HAP-1 (cell line): ENCODE results near the gene MPC2.
"Not testable (repeated sequence)": the region's sequence is repeated elsewhere in the genome, so short reads cannot be mapped to it uniquely, and the experiment has no call there.

Experiments used
- DNase-seq, 2 experiments: peaks; one replicate each; pipeline ENCODE4 v3.0.0-alpha.2; 2016 to 2020; ENCODE audit warnings: low spot score in 2 of 2
- H3K27me3 ChIP-seq: fragments of 250-450 bp; sonication (Bioruptor Pico); 2 replicates; pipeline ENCODE4 v1.5.1; 2020; ENCODE audit warnings: low read depth, mild to moderate bottlenecking, moderate library complexity
- H3K36me3 ChIP-seq: fragments of 250-450 bp; sonication (Bioruptor Pico); replicated peaks from 2 replicates; pipeline ENCODE4 v1.5.1; 2020; ENCODE audit warnings: mild to moderate bottlenecking
- H3K4me1 ChIP-seq: fragments of 250-450 bp; sonication (Bioruptor Pico); 2 replicates; pipeline ENCODE4 v1.5.1; 2020; ENCODE audit warnings: mild to moderate bottlenecking
- H3K4me3 ChIP-seq: fragments of 250-450 bp; sonication (Bioruptor Pico); 2 replicates; pipeline ENCODE4 v1.5.1; 2020; ENCODE audit warnings: mild to moderate bottlenecking, moderate library complexity
- H3K9me3 ChIP-seq: fragments of 250-450 bp; sonication (Bioruptor Pico); 2 replicates; pipeline ENCODE4 v1.5.1; 2020; ENCODE audit warnings: mild to moderate bottlenecking, moderate library complexity
- in situ Hi-C: fragments of 300-500 bp; cut with MboI; formaldehyde crosslinking; loops from 3 replicates; pipeline ENCODE4 v1.14.3; 2020; ENCODE audit warnings: low sequenced_read_pairs, inconsistent platforms, mixed read lengths

MPC2 gene

DNA sequence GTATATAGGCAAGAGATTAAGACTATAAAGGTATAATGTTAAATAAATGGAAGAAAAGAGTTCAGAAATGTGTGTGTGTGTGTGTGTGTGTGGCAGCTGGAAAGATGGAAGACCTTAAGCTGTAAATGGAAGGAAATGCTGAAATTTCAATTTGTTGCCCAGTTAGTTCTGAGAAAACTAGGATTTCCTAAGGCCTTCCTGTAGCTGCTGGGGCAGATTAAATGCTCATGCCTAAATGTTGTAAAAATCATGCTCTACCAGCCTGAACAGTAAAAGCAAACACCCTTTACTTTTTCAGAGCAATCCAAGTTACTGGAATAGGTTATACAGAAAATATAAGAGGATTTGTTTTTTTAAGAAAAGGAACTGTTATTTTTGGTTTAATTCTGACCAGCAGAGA is 31.2 kb downstream of the MPC2 start:
- in situ Hi-C loops = no loop called here
- Histone ChIP-seq H3K36me3 (no peaks in the 10 kb centered on the region), H3K4me1 (peaks cover 12% of the 10 kb centered on the region), H3K9me3 (peaks cover 6% of the 10 kb centered on the region; the same call in 1 of the 2 replicates), H3K27me3 (no peaks in the 10 kb centered on the region), H3K4me3 (no peak overlapping the region)
- DNase-seq = peak in 1 of 2 experiments; percentile 25

DNA sequence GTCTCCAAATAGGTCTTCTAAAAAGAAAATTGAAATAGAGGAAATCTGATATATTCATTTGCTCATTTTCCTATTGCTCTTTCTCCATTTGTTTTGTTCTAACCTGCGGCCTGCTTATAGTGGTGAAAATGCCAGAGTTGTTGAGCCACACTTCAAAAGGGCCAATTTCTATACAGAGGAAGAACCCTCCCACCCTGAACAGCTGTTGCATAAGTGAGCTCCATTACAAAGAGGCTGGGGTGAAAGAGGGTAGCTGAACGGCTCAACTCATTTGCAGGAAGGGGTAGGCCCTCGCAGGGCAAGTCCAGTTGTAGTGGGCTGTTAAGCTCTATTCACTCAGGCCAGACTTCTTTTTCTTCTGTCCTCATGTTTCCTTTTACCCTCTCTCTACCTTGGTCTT is 31.7 kb downstream of the MPC2 start:
- in situ Hi-C loops = no loop called here
- peak; percentile 51 to 67 for DNase-seq
- Histone ChIP-seq H3K9me3 (peaks cover 6% of the 10 kb centered on the region; the same call in 1 of the 2 replicates), H3K36me3 (no peaks in the 10 kb centered on the region), H3K4me3 (no peak overlapping the region), H3K4me1 (peaks cover 12% of the 10 kb centered on the region), H3K27me3 (no peaks in the 10 kb centered on the region)

DNA sequence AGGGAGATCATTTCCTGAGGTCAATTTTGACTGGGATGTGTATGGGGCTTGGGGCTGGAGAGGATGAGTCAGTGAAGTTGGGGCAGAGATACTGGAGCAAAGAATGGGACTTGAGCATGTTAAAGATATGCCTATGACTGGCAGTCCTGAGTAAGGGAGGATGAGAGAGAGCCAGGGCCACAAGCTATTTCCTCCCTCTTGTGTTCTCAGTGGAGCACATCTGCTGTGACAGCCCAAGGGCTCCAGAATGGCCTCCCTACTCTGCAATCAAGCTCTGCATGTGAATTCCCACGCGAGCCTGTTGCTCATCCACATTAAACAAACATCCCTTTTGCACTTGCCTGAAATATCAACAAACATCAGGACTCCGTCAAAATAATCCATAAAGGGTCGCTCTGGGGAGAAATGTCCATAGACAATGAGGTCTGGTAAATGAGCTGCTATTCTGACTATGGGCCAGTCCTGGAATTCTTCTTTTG is 32.2 kb downstream of the MPC2 start:
- Histone ChIP-seq H3K4me1 (peaks cover 12% of the 10 kb centered on the region), H3K9me3 (peaks cover 2% of the 10 kb centered on the region; the same call in 1 of the 2 replicates), H3K27me3 (no peaks in the 10 kb centered on the region), H3K4me3 (no peak overlapping the region), H3K36me3 (no peaks in the 10 kb centered on the region)
- in situ Hi-C loops = no loop called here
- no peak for DNase-seq

DNA sequence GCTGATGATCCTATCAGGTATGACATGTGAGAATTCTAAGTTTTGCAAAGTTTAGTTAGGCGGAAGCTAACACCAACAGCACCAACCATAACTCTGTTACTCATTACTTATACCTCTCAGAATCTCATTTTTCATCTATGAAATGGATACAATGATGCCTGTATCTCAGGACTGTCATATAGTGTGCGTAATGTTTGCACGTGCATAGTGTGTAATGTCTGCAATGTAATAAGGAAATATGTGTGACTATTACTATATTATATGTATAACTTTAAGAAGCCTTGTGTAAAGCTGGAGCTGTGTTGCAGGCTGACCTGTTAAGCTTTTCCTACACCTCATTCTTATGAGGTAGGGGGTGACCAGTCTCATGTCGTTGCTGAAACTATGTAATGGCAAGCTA is 36.0 kb downstream of the MPC2 start:
- no peaks in the 10 kb centered on the region for H3K9me3 ChIP-seq
- no peaks in the 10 kb centered on the region for H3K27me3 ChIP-seq
- no peak for DNase-seq
- H3K36me3 ChIP-seq = no peaks in the 10 kb centered on the region
- no peak overlapping the region for H3K4me3 ChIP-seq
- in situ Hi-C loops = no loop called here
- H3K4me1 ChIP-seq = peaks cover 12% of the 10 kb centered on the region

DNA sequence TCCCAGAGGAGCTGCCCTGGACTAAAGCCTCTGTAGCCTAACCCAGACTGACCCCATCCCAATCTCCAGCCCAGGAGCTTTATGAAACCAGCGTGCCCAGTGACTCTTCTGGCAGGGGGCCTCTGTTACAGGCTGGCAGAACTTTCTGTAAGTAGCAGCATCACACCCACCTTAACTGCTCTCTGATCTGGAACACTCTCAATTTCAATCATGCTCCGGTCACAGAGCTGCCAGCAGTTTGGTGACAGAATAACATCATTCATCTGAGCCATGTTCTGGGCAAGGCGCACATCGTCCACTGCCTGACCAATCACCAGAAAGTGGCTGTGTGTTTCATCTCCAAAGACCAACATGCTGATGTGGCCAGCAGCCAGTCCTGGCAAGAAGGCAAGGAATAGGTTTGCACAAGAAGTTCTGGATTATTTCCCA is 37.6 kb downstream of the MPC2 start:
- in situ Hi-C loops = no loop called here
- H3K36me3 ChIP-seq = no peaks in the 10 kb centered on the region
- DNase-seq = no peak
- no peak overlapping the region for H3K4me3 ChIP-seq
- H3K9me3 ChIP-seq = no peaks in the 10 kb centered on the region
- no peaks in the 10 kb centered on the region for H3K27me3 ChIP-seq
- no peaks in the 10 kb centered on the region for H3K4me1 ChIP-seq

DNA sequence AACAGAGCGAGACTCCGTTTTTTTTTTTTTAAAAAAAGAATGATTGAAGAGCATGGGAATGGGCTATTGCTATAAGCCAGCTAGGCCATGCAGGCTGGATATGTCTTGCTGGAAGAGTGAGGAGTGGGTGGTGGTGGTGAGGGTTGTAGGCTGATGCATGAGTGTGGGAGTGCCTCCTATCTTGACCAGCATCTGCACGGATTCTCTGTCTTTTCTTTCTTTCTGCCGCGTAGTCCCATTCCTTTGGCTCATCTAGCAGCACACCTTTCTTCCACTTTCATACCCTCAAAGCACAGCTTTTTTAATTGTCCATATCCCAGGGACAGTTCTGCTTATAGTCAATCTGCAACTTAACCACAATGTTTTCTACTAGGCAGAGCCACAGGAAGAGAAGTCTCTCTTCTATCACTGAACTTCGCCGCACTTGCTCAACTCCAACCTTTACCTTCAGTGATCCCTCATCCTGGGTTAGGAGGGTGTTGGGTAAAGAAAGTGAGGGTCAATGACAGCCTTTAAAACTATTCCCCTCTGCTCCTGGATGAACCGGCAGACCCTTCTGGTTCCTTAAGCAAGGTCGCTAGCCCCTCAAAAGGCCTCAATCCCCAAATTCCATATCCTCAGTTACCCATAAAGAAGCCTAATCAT is 38.2 kb downstream of the MPC2 start:
- no peaks in the 10 kb centered on the region for H3K36me3 ChIP-seq
- H3K9me3 ChIP-seq = no peaks in the 10 kb centered on the region
- no peak overlapping the region for H3K4me3 ChIP-seq
- in situ Hi-C loops = no loop called here
- H3K27me3 ChIP-seq = no peaks in the 10 kb centered on the region
- DNase-seq = no peak
- H3K4me1 ChIP-seq = no peaks in the 10 kb centered on the region

DNA sequence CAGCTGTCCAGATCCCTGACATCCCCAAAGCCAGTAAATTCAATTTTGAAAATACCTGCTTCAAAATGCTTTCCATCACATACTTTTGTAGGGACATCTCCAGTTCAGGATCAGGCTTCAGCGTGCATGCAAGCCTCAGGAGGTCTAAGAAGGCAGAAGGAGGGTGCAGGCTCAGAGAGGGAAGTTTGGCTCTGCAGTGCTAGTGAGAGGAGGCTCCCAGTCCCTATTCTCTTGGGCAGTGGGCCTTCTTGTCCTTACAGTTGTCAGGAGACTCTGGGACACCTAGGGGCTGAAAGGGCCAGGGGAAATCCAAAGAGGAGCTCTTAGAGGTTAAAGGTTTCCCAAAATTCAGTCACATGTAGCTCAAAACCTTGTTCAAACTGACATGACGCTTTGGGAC is 43.1 kb downstream of the MPC2 start:
- Histone ChIP-seq H3K9me3 (no peaks in the 10 kb centered on the region), H3K4me1 (no peaks in the 10 kb centered on the region), H3K4me3 (no peak overlapping the region), H3K27me3 (no peaks in the 10 kb centered on the region), H3K36me3 (no peaks in the 10 kb centered on the region)
- DNase-seq = no peak
- in situ Hi-C loops = no loop called here

DNA sequence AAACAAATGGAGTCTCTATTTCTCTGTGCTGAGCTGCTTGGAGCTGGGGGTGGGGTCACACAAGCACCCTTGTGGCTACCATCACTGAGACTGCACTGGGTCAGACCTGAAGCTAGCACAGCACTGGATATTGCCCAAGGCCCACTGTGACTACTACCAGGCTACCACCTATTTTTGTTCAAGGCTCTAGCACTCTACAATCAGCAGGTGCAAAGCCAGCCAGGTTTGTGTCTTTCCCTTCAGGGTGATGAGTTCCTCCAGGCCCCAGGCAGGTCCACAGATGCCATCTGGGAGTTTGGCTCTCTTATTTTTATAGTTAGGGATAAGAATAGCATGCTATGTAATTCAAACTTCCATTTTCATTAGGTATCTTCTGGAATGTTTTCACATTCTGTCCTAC is 46.5 kb downstream of the MPC2 start:
- Histone ChIP-seq H3K9me3 (no peaks in the 10 kb centered on the region), H3K27me3 (no peaks in the 10 kb centered on the region), H3K4me1 (no peaks in the 10 kb centered on the region), H3K36me3 (no peaks in the 10 kb centered on the region), H3K4me3 (no peak overlapping the region)
- DNase-seq = no peak
- in situ Hi-C loops = no loop called here

DNA sequence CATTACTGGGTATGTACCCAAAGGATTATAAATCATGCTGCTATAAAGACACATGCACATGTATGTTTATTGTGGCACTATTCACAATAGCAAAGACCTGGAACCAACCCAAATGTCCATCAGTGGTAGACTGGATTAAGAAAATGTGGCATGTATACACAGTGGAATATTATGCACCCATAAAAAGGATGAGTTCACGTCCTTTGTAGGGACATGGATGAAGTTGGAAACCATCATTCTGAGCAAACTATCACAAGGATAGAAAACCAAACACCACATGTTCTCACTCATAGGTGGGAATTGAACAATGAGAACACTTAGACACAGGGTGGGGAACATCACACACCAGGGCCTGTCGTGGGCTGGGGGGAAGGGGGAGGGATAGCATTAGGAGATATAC is 49.7 kb downstream of the MPC2 start:
- H3K36me3 ChIP-seq, in situ Hi-C loops, H3K27me3 ChIP-seq, DNase-seq, H3K4me1 ChIP-seq, H3K4me3 ChIP-seq, H3K9me3 ChIP-seq: not testable (repeated sequence)

DNA sequence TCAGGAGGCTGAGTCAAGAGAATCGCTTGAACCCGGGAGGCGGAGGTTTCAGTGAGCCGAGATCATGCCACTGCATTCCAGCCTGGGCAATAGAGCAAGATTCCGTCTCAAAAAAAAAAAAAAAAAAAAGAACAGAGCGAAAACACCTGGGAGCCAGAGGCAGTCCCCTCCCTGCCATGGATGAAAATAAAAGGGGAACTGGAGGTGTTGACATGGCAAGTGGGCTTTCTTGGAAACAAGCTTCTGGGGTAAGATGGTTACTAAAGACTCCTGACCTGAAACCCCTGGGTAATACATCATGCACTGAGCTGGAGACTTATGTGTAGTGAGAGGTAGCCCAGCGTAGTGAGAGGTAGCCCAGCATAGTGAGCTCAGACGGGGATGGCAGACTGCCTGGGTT is 54.5 kb downstream of the MPC2 start:
- no peaks in the 10 kb centered on the region for H3K36me3 ChIP-seq
- H3K4me1 ChIP-seq = no peaks in the 10 kb centered on the region
- no peak overlapping the region for H3K4me3 ChIP-seq
- no peaks in the 10 kb centered on the region for H3K27me3 ChIP-seq
- in situ Hi-C loops = no loop called here
- DNase-seq = no peak
- no peaks in the 10 kb centered on the region for H3K9me3 ChIP-seq

DNA sequence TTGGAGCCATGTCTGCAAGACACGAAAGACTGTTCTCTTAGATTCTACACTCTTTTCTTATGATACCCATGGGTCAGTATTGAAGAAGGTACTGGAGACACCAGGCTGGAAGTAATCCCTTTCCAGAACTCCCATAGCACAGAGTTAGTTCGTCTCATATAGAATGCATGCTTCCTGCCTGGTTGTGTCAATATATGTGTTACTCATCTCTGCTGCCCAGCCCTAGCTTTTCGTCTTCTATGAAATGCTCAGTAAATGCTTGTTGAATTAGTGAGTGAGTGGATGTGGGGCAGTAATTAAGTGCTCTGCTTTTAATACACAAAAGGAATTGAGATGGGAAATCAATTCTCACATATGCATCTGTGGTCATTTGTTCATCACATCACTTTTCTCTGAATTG is 55.1 kb downstream of the MPC2 start:
- no peak for DNase-seq
- in situ Hi-C loops = no loop called here
- H3K27me3 ChIP-seq = no peaks in the 10 kb centered on the region

DNA sequence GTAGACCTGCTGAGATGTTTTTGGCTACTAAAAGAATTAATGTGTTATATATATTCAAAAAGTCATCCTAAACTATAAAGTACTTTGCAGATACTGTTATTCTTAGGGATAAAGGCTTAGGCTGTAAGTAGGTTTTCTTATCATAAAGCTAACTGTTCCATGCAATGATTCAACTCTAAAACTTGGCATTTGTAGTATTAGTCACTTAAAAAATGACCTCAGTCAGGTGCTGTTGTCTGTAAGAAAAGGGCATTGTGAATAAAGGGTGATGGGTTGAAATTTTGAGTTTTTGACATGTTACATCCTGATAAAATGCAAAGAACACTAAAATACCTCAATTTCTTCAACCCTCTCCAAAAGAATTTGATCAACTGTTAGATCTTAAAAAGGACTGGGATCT is 55.8 kb downstream of the MPC2 start:
- Histone ChIP-seq H3K27me3 (no peaks in the 10 kb centered on the region), H3K4me3 (no peak overlapping the region), H3K4me1 (no peaks in the 10 kb centered on the region), H3K36me3 (no peaks in the 10 kb centered on the region), H3K9me3 (no peaks in the 10 kb centered on the region)
- DNase-seq = no peak
- in situ Hi-C loops = no loop called here

More for the DNA sequence above, 55.1 kb downstream of the MPC2 start:
- H3K9me3 ChIP-seq = no peaks in the 10 kb centered on the region
- H3K4me1 ChIP-seq = no peaks in the 10 kb centered on the region
- H3K36me3 ChIP-seq = no peaks in the 10 kb centered on the region
- no peak overlapping the region for H3K4me3 ChIP-seq

DNA sequence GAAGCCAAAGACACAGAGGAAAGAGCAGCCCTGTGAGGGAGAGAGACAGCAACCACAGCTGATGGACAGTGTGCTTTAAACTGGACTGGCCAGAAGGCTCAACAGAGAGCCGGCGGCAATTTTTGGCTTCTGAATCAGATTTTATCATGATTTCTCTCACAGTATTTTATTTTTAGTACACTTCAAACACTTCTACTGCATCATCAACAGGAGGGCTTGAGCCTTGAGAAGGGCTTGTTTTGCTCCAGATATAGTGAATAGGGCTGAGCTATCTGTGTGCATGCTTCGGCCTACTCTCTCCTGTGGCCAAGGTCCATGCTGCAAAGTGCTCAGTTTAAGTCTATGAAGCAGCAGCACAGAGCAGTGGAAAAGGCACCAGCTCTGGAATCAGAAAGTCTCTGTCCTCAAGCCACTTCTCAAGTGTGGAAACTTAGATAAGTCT is 56.3 kb downstream of the MPC2 start:
- H3K27me3 ChIP-seq = no peaks in the 10 kb centered on the region
- DNase-seq = no peak
- in situ Hi-C loops = no loop called here
- H3K4me1 ChIP-seq = peaks cover 3% of the 10 kb centered on the region
- no peaks in the 10 kb centered on the region for H3K36me3 ChIP-seq
- H3K4me3 ChIP-seq = no peak overlapping the region
- no peaks in the 10 kb centered on the region for H3K9me3 ChIP-seq

DNA sequence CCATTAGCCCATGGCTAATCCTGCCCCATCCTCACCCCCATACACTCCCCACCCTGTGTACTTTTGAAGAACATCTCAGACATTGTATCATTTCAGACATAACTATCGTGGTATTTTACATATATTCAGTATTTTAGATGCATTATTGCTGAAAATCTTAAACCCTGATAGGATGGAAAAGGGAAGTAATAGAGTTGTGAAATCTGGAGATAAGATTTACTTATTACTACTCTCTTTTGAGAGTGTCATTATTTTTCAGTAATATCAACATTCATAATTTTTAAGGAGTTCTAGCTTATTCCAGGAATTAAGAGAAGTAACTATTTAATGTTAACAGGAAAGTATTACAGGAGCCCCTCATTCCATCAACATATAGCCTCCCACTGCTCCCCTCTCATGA is 57.4 kb downstream of the MPC2 start:
- H3K9me3 ChIP-seq = no peaks in the 10 kb centered on the region
- DNase-seq = no peak
- peaks cover 14% of the 10 kb centered on the region for H3K4me1 ChIP-seq
- in situ Hi-C loops = no loop called here
- H3K36me3 ChIP-seq = no peaks in the 10 kb centered on the region
- H3K4me3 ChIP-seq = no peak overlapping the region
- H3K27me3 ChIP-seq = no peaks in the 10 kb centered on the region
